HG03469 (cell line): ENCODE measurements around the gene PRDX6.
A peak's percentile ranks its signal among the peaks of the same experiment; 100 is the strongest.
"Not testable (repeated sequence)": the region's sequence is repeated elsewhere in the genome, so short reads cannot be mapped to it uniquely, and the experiment has no call there.

Source experiments
- ATAC-seq: cut with Tn5 transposase; IDR thresholded peaks from one replicate; pipeline ENCODE4 v1.9.1; 2021; ENCODE audit warnings: mild to moderate bottlenecking, moderate library complexity, moderate number of reproducible peaks; ENCODE audit not compliant: unreplicated experiment

PRDX6 gene, protein sequence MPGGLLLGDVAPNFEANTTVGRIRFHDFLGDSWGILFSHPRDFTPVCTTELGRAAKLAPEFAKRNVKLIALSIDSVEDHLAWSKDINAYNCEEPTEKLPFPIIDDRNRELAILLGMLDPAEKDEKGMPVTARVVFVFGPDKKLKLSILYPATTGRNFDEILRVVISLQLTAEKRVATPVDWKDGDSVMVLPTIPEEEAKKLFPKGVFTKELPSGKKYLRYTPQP

DNA sequence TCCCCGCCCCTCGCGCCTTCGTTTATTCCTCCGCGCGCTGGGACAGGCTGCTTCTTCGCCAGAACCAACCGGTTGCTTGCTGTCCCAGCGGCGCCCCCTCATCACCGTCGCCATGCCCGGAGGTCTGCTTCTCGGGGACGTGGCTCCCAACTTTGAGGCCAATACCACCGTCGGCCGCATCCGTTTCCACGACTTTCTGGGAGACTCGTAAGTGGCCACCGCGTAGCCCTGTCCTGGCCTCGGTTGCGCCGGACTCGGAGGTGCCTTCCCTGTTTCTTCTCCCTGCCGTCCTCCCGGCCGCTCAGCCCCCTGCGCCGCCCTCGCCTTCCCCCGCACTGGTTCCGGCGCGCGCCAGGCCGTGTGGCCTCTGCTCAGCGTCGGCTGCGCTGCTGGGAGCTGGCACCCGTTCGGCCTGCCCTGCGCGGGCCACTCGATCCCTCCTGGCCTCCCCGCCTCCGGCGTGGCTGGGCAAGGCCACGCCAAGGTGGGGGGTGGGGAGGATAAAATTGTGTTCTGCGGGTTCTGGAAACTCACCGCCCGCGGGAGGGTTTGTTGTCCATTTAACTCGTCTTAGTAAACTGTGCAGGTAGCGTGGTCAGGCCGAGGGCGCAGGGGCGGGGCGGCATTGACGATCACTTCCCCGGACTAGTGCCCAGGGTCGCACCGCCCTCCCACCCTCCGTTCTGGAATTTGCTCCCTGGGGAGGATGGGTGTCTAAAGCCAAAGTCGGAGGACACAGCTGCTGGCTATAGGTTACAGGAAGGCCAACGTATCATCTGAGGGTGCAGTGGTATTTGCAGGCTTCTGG lies at the start of gene PRDX6:
TSS of gene PRDX6 (plus strand) at position 50 of the 808 bp plus-strand sequence. CDS start at position 113, 63 bp downstream.
- ATAC-seq, result peak; percentile 27

DNA sequence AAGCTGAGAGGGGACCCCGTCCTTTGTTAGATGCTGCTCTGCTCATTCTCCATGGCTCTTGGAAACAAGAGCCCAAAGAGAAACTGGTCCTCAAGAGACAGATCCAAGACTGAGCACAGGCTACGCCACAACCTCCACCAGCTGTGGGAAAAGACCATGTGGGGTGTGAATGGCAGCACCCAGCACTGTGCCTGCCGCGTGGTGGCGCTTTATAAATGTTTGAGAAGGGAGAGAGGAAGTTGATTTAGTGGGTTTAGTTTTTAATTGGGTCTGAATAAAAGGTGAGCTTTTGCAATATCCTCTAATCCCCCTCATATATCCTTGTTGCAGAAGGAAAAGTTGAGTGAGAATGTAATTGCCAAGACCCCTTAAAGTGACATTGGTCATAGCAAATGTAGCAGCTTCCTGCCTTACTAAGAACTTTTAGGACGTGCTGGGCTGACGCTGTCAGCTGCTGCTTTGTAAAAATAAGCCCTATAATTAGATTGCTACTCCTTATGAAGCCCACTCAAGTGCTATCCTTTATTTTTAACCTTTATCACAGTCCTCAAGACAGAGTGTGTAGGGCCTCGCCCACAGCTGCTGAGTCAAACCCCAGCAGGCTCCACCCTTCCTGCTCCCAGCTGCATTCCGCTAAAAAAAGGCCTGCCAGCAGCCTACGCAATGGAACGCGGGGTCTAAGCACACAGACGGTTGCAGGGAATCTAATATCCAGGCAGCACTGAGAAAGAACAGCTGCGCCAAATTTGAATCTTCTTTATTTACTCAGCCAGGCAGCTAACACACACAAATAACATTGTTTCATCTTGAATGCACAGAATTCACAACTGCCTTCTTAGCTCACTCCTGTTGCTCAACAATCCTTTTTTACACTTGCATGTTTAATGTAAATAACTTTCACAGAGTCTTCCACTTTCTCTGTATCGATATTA lies 47.4 kb upstream of the PRDX6 start:
- peak; percentile 45 for ATAC-seq

DNA sequence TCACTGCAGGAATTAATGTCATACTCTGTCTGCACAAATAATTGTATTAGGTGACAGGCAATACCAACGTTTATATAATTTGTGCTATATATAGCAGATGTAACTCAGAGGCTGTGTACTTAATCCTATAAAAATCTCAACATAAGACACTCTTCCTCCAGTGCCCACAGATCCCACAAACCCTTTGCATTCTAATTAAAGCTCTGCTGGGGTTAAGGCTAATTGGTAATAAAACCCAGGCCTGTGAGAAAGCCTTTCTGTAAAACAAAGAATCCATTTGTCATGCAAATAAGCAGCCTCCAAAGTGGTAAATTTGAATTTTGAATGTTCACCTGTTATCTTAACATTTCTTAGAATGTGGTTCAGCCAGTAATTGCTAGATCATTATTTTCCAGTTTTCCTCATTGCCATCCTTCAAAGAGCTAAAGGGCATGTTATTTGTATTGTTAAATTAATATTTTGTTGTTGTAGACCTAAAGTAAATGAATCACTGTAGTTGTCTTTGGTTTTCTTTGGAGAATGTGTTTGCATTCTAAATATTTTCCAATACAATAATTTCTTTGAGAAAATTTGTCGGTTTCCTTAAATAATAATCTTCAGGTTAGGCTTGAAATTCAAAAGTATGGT lies 46.3 kb upstream of the PRDX6 start:
- no peak for ATAC-seq

DNA sequence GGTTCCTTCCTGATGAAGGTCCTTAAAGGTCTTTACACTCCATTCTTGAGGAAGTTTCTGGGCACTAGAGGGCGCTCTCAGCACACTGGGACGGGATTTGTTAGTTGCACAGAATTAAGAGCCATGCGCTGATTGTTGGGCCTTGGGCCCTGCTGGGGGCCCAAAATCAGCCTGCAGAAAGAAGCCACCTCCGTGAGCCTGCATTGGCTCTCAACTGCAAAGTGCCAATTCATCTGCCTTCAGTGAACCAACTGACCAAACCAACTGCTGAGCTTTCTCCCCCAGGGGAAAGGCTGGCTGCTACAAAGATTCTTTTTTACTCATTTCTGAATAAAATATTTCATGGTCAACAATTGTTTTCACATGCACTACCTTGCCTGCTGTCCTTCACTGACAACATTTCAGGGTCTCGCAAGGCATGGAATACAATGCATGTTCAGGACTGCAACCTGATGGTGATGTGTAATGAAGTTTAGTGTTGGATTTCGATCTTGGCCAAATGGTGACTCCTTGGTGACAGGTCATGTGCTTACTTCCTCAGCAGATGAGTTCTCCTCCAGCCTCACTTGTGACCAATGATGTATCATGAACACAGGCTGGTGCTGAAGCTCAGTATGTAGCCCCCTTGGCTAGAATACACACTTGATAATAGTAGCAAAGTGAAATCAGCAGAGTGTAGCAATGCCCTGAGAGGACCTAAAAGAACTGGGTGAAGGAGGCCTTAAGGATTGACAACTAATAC lies 45.7 kb upstream of the PRDX6 start:
- ATAC-seq, result no peak

DNA sequence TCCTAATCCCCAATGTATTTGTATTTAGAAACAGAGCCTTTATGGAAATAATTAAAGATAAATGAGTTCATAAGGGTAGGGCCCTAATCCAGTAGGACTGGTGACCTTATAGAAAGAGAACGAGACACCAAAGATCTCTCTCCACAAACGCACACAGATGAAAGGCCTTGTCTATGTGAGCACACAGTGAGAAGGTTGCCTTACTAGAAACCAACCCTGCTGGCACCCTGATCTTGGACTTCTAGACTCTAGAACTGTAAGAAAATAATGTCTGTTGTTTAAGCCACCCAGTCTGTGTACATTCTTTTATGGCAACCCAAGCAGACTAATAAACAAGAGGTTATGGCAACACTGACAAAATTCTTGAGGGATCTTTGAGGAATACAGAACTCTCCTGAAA lies 44.8 kb upstream of the PRDX6 start:
- ATAC-seq, result no peak

DNA sequence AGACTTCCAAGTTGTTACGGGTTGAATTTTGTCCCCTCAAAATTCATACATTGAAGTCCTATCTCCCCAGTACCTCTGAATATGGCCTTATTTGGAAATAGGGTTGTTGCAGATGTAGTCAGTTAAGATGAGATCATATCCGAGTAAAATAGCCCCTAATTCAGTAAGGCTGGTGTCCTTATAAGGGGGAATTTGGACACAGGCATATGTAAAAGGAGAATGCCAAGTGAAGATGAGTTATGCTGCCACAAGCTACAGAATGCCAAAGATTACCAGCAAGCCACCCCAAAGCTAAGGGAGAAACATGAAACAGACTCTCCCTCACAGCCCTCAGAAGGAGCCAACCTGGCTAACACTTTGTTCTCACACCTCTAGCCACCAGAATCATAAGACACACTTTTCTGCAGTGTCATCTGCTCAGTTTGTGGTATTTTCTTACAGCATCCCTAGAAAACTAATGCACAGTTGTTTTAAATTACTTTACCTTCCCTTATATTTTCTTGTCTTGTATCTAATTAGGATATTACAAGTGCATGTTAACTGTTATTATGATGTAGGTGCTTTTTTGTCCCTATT lies 43.3 kb upstream of the PRDX6 start:
- ATAC-seq, result no peak

DNA sequence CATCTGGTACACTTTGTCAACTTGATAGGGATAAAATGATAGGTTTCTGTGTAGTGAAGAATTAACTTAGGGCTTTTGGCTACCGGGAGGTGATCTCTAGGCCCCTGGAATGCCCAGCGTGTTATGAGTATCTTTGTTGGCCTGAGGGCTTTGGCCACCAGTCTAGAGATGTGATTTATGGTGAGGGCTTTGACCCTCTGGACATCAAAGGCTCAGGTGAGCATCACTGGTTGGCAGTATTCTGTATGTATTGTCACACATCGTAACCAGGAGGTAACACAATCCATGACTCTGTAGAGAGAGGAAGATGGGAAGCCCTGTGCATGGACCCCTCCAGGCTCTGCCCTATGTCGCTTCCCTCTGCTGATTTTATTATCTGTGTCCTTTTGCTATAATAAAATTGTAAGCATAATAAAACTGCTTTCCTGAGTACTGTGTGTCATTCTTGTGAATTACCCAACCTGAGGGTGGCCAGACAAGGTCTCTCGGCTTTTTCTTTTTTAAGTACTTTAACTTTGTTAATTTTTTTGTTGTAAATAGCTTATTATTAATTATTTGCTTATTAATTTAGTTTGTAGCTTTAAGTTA lies 40.2 kb upstream of the PRDX6 start:
- ATAC-seq, result no peak

DNA sequence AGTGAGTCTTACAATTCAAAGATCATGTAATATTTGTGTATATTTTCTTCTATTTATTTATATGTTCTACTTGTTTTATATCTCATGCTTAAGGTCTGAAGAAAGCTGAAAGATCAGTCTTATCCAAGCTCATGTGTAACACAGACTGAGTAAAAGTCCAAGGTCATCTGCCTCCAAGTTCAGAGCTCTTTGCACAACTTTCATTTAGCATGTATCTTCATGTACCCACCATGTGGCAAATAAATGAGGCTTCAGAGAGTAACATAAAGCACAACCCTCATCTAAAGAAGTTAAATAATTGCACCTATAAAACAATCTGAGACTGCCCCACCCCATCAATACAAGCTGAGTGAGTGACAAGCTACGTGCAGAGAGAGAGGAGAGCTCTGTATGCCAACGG lies 38.5 kb upstream of the PRDX6 start:
- ATAC-seq, result no peak

DNA sequence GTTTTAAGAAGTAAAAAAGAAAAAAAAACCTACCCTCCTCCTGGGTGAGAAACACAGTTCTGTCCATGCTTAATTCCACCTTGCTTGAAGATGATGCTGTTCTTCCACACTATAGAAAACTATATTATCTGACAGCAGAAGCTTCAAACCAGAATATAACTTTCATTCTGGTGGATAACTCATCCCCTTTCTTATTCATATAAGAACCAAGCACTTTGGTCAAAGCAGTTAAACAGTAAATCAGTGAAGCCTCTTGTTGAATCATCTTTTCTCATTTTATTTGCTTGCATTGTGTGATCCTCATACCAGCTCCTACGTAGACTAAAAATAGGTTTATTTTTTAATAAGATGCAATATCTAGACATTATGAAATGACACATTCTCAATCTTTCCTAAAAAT lies 36.7 kb upstream of the PRDX6 start:
- no peak for ATAC-seq

DNA sequence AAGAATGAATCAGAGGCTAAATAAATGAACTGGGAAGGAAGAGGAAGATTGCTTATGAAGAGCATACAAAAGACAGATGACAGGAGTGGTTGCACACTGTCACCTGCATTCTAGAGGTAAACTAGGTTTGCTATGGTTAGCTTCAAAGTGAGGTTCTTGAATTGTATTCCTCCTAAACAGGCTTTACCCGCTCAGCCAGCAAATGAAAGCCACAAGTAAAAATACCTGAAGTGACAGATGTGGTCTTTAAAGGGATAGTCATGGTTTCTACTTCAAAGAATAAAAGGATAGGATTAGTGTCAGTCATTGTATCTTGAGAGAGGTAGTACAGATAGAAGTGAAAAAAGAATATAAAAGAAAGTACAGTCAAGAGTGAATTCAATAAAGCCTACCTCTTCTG lies 32.4 kb upstream of the PRDX6 start:
- ATAC-seq, result no peak

DNA sequence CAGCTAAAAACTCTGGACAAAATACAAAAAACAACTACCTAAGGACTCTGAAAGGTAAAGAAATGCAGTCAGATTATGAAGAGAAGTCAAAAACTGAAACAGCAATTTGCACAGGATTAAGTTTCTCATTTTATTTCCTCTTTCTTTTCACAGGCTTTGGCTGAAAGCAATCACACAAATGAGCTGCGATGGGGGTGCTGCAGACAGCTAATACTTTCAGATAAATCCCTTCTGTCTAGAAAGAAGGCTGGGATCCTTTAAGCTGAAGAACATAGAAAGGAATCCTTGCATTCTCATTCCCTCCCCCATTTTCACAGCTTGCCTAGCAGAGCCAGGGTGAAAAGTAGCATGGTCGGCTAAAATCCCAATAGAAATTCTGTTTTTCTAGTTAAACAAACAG lies 32.0 kb upstream of the PRDX6 start:
- no peak for ATAC-seq

DNA sequence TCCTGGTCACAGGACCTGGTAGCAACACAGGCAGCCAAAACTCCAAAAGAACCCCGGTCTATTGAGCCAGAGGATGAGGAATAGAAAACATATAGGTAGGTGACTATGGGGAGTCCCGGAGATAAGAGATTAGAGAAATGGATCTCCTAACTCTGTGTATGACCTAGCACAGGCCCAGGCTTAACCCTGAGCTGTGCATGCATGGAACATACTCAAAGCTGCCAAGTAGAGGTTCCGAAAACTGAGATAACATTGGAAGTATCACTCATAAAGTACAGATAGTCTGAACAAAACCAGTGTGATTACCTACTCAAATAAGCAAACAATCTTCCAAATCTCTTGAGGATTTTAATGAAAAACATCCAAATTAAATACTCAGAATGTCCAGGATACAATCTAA lies 31.5 kb upstream of the PRDX6 start:
- no peak for ATAC-seq

DNA sequence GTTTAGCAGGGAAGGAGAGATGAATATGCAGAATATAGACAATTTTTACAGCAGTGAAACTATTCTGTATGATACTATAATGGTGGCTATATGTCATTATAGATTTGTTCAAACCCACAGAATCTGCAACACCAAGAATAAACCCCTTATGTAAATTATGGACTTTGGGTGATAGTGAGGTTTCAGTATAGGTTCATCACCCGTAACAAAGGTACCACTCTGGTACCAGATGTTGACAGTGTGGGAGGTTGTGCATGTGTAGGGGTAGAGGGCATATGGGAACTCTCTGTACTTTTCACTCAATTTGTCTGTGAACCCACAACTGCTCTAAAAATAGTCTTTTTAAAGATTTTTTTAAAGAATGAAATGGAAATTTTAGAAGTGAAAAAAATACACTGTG lies 29.9 kb upstream of the PRDX6 start:
- no peak for ATAC-seq

DNA sequence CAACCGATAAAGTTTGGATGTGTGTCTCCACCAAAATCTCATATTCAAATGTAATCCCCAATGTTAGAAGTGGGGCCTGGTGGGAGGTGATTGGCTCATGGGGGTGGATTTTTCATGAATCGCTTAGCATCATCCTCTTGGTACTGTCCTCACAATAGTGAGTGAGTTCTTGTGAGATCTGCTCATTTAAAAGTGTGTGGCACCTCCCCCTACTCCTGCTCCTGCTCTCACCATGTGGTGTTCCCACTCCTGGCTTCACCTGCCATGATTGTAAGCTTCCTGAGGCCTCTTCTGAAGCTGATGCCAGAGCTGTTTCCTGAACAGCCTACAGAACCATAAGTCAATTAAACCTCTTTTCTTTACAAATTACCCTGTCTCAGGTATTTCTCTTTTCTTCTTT lies 28.2 kb upstream of the PRDX6 start:
- no peak for ATAC-seq

DNA sequence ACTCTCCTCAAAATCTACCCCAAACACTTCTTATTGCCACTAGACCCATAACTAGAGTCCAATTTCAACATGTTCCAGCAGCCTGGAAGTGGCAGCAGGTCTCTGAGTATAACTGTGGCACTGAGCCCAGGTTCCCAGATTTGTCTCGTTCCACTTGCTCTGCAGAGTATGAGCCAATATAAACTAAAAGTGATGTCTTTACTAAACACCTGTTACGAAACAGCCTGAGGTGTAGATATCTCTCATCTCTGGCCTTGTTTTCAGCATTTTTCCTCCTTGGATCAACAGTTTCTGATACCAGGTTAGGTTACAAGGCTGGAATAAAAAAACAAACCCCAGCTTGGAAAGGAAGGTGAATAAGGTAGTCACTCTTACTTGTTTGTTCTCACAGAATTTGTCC lies 25.2 kb upstream of the PRDX6 start:
- no peak for ATAC-seq

DNA sequence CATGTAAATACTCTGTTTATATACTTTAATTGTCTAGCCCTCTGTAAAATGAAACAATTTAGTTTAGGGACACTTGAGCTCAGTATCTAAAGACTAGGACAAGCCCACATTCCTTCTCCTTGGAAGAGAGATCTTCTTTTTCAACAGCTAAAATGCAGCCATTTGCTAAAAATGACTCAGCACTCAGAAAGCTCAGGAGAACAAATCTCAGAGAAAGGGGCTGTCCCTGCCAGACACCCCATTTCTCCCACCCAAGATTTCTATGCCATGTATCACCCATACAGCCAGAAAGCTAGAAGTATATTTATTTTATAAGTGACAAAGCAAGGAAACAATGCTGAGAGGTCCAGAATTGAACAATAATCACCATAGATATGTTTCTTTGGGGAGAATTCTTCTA lies 23.2 kb upstream of the PRDX6 start:
- no peak for ATAC-seq

DNA sequence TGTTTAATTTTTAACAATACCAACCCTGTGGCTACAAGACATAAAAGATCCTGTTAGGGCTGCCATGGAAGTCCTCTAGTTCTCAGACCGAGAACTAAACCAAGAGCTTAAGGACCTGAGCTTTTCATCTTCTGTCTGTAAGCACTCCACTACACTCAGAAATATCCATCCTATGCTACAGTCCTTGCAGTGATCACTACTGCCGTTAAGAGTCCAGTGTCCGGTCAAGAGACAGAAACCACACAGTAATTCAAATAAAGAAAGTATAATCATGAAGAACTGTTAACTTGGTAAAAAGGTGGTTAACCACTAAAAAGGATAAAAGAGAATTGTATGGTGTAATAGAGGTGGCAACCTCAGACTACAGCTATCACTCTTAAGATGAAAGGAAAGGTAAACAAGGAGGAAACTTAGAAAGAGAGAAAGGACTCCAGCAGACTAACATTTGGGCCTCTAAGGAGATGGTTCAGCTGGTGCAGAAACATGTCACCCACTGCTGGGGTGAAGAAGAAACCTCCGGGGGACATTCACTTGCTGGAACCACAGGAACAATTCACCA lies 22.1 kb upstream of the PRDX6 start:
- ATAC-seq, result no peak

DNA sequence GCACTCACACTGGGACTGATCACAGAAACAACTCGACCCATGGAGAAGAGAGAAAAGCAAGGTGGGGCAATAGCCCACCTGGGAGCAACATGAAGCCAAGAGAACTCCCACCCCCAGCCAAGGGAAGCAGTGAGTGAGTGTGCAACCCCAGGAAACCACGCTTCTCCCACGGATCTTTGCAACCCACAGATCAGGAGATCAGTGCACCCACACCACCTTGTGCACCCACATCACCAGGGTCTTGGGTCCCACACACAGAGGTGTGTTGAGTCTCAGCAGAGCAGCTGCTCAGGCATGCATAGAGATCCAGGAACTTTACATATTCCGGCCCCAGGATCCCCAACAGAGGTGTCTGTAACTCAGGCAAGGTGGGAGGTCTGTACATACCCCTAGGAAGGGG lies 17.2 kb upstream of the PRDX6 start:
- no peak for ATAC-seq

DNA sequence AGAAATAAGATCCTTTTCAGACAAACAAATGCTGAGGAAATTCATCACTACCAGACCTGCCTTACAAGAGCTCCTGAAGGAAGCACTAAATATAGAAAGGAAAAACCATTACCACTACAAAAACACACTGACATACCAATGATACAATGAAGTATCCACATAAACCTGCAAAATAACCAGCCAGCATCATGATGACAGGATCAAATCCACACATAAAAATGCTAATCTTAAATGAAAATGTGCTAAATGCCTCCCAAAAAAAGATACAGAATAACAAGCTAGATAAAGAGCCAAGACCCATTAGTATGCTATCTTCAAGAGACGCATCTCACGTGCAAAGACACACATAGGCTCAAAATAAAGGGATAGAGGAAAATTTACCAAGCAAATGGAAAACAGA lies 14.5 kb upstream of the PRDX6 start:
- not testable (repeated sequence) for ATAC-seq
